H7 (cell line): Measurements from ENCODE around the gene SIK2. TPM values are rescaled to one million over a fixed set of nuclear protein-coding genes. Genes with fewer than 3 reads are reported as not detected.

ENCODE experiments used
- DNase-seq: peaks from one replicate; pipeline ENCODE4 v3.0.0; 2012
- H3K27me3 ChIP-seq: 2 replicates; pipeline ENCODE4 v1.6.0; 2011; ENCODE audit warnings: mild to moderate bottlenecking, low read length; ENCODE audit not compliant: control insufficient read depth, insufficient read depth
- H3K36me3 ChIP-seq: replicated peaks from 2 replicates; pipeline ENCODE4 v1.5.1; 2011; ENCODE audit warnings: low read length; ENCODE audit not compliant: control insufficient read depth, insufficient read depth
- H3K4me3 ChIP-seq: 2 replicates; pipeline ENCODE4 v1.5.1; 2011; ENCODE audit warnings: low read depth, mild to moderate bottlenecking, control low read depth, low read length, moderate library complexity; ENCODE audit not compliant: insufficient read depth
- total RNA-seq: library from RNA; depleted of rRNA; stranded (reverse); fragments of >200 nt; shearing (Covaris generic); gene quantifications from 2 replicates; pipeline ENCODE4 v1.2.3, GENCODE V29; 2014

Gene SIK2
- total RNA-seq, 1 experiment from 2014 or later: 5.5 TPM

- Histone ChIP-seq H3K4me3 (no peak overlapping the region), H3K27me3 (no peaks in the 10 kb centered on the region), H3K36me3 (no peaks in the 10 kb centered on the region)
- DNase-seq: no peak
Observed at GRCh38 chr11:111624608-111625007, 22.4 kb downstream of the SIK2 start.

- Histone ChIP-seq H3K4me3 (no peak overlapping the region), H3K36me3 (no peaks in the 10 kb centered on the region), H3K27me3 (no peaks in the 10 kb centered on the region)
- DNase-seq: no peak
Observed at GRCh38 chr11:111627591-111627990, 25.3 kb downstream of the SIK2 start.

GRCh38 chr11:111629499-111629898 is 27.2 kb downstream of the SIK2 start:
- DNase-seq: no peak
- no peak overlapping the region for H3K4me3 ChIP-seq
- no peaks in the 10 kb centered on the region for H3K27me3 ChIP-seq
- no peaks in the 10 kb centered on the region for H3K36me3 ChIP-seq

- H3K4me3 ChIP-seq: no peak overlapping the region
- no peak for DNase-seq
- H3K36me3 ChIP-seq: no peaks in the 10 kb centered on the region
- no peaks in the 10 kb centered on the region for H3K27me3 ChIP-seq
Observed at GRCh38 chr11:111631024-111631665, 28.9 kb downstream of the SIK2 start.

- DNase-seq: no peak
- no peak overlapping the region for H3K4me3 ChIP-seq
- no peaks in the 10 kb centered on the region for H3K27me3 ChIP-seq
- H3K36me3 ChIP-seq: no peaks in the 10 kb centered on the region
Observed at GRCh38 chr11:111631666-111632039, 29.4 kb downstream of the SIK2 start.

- Histone ChIP-seq H3K36me3 (no peaks in the 10 kb centered on the region), H3K27me3 (no peaks in the 10 kb centered on the region), H3K4me3 (no peak overlapping the region)
- DNase-seq: no peak
Observed at GRCh38 chr11:111632516-111633220, 30.4 kb downstream of the SIK2 start.

- no peak for DNase-seq
- Histone ChIP-seq H3K4me3 (no peak overlapping the region), H3K27me3 (no peaks in the 10 kb centered on the region), H3K36me3 (no peaks in the 10 kb centered on the region)
Observed at GRCh38 chr11:111633248-111633647, 31.0 kb downstream of the SIK2 start.

GRCh38 chr11:111633756-111634362 is 31.6 kb downstream of the SIK2 start:
- no peak for DNase-seq
- no peak overlapping the region for H3K4me3 ChIP-seq
- H3K27me3 ChIP-seq: no peaks in the 10 kb centered on the region
- H3K36me3 ChIP-seq: no peaks in the 10 kb centered on the region

GRCh38 chr11:111634981-111635705 is 32.9 kb downstream of the SIK2 start:
- no peaks in the 10 kb centered on the region for H3K36me3 ChIP-seq
- no peaks in the 10 kb centered on the region for H3K27me3 ChIP-seq
- no peak overlapping the region for H3K4me3 ChIP-seq
- DNase-seq: no peak

- Histone ChIP-seq H3K27me3 (no peaks in the 10 kb centered on the region), H3K4me3 (no peak overlapping the region), H3K36me3 (no peaks in the 10 kb centered on the region)
- no peak for DNase-seq
Observed at GRCh38 chr11:111635706-111636045, 33.4 kb downstream of the SIK2 start.

GRCh38 chr11:111637885-111638284 is 35.6 kb downstream of the SIK2 start:
- Histone ChIP-seq H3K36me3 (no peaks in the 10 kb centered on the region), H3K27me3 (no peaks in the 10 kb centered on the region), H3K4me3 (no peak overlapping the region)
- no peak for DNase-seq

GRCh38 chr11:111639226-111639925 is 37.1 kb downstream of the SIK2 start:
- H3K4me3 ChIP-seq: no peak overlapping the region
- H3K36me3 ChIP-seq: no peaks in the 10 kb centered on the region
- H3K27me3 ChIP-seq: no peaks in the 10 kb centered on the region
- peak; percentile 8 for DNase-seq

GRCh38 chr11:111641339-111642015 is 39.2 kb downstream of the SIK2 start:
- no peaks in the 10 kb centered on the region for H3K36me3 ChIP-seq
- no peak for DNase-seq

GRCh38 chr11:111642542-111642941 is 40.3 kb downstream of the SIK2 start:
- no peak for DNase-seq
- no peaks in the 10 kb centered on the region for H3K27me3 ChIP-seq
- no peak overlapping the region for H3K4me3 ChIP-seq
- no peaks in the 10 kb centered on the region for H3K36me3 ChIP-seq

More at GRCh38 chr11:111641339-111642015, 39.2 kb downstream of the SIK2 start:
- no peaks in the 10 kb centered on the region for H3K27me3 ChIP-seq
- no peak overlapping the region for H3K4me3 ChIP-seq
